Measurements from ENCODE around the gene PES1.
A peak's percentile ranks its signal among the peaks of the same experiment; 100 is the strongest.

PES1 gene

DNA sequence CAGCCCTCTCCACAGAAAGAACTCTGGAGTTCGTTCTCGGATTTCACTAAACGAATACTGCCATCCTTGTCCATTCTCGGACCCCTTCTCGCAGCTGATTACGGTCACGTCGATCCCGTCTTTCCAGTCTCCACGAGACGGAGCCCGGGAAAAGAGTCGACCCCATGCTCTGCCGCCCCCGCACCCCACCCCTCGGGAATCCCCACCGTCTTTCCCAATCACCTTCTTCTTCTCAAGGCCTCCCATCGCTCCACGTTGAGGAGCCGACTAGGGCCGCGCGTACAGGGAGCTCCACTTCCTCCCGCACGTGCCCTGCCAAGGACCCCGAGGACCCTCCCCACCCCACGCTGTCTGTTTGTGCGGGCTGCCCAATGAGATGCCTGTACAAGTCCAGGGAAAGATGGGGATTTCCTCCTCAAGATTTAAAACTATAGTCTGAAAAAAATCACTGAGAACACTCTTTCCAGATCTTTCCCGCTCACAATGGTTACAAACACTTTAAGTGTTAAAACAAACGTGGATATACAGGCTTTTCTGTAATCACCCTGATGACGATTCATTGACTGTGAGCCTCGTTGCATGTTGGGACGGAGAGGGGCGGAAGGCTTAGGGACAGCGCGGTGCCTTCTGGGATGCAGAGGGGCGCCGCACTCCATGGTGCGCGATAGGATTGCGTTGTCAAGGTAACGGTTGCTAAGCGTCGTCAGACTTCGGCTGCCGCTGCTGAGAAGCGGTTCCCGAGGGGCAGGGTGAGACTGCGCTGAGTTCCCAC lies at the start of gene PES1:
Gene PES1, minus strand, starts transcription at position 323 of the 772 bp plus-strand sequence. Its CDS starts 77 bp downstream, at position 246.
- peak; percentile 98 for DNase-seq (ENCODE audit: extremely low spot score)
- CTCF ChIA-PET = interaction anchor here (0.8 to 4.3 kb wide), 5 partner anchors 10 to 163 kb away, joined by 3 to 23 read pairs (median 4); partner anchors contain the start of gene TCN2
- TF ChIP-seq, protein P1, sequence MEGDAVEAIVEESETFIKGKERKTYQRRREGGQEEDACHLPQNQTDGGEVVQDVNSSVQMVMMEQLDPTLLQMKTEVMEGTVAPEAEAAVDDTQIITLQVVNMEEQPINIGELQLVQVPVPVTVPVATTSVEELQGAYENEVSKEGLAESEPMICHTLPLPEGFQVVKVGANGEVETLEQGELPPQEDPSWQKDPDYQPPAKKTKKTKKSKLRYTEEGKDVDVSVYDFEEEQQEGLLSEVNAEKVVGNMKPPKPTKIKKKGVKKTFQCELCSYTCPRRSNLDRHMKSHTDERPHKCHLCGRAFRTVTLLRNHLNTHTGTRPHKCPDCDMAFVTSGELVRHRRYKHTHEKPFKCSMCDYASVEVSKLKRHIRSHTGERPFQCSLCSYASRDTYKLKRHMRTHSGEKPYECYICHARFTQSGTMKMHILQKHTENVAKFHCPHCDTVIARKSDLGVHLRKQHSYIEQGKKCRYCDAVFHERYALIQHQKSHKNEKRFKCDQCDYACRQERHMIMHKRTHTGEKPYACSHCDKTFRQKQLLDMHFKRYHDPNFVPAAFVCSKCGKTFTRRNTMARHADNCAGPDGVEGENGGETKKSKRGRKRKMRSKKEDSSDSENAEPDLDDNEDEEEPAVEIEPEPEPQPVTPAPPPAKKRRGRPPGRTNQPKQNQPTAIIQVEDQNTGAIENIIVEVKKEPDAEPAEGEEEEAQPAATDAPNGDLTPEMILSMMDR (IDR thresholded peaks at IDR 0.05; ENCODE audit: control extremely low read depth, extremely low read depth, low read depth, missing control alignments) = no peak
- POLR2A ChIA-PET = interaction anchor here (0.5 kb wide), 1 partner anchor 41 kb away, joined by 3 read pairs; no protein-coding TSS in a partner anchor

DNA sequence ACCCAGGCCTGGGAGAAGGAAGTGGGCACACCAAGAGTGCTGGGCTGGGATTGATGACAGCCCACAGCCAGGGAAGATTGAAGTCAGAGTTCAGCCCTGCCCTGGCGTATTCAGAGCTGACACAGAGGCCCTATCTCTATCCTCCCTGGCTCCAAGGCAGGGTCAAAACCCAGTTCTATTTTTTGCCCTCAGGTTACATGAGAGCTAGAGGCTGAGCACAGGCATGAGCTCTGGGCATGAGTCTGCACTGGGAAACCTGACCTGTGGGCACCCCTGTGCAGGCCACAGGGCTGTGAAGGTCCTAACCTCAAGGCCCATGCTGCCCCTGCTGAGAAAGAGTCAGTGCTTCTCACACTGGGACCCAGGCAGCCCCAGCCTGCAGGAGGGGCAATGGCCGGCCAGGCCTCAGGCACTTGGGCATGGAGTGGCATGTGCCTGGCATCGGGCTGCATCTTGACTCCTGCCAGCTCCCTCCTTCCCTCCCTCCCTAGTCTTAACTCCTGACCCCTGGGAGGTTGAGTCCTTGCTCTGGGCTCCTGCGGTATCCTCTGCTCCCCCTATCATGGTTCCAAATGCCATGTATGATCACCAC lies 49.2 kb upstream of the PES1 start:
- CTCF ChIA-PET = interaction anchor here (1.7 kb wide), 1 partner anchor 114 kb away, joined by 4 read pairs; no protein-coding TSS in a partner anchor
- no peak for DNase-seq (ENCODE audit: extremely low spot score)
- POLR2A ChIA-PET = interaction anchor here (0.6 kb wide), 1 partner anchor 1068 kb away, joined by 3 read pairs; no protein-coding TSS in a partner anchor
- TF ChIP-seq, protein P1 (IDR thresholded peaks at IDR 0.05; ENCODE audit: control extremely low read depth, extremely low read depth, low read depth, missing control alignments) = no peak

- ChIA-PET POLR2A (no interaction called here), CTCF (no interaction called here)
- TF ChIP-seq, protein P1 (IDR thresholded peaks at IDR 0.05; ENCODE audit: control extremely low read depth, extremely low read depth, low read depth, missing control alignments) = no peak
- no peak for DNase-seq (ENCODE audit: extremely low spot score)
Measured at GRCh38 chr22:30640361-30640760, 48.7 kb upstream of the PES1 start.

DNA sequence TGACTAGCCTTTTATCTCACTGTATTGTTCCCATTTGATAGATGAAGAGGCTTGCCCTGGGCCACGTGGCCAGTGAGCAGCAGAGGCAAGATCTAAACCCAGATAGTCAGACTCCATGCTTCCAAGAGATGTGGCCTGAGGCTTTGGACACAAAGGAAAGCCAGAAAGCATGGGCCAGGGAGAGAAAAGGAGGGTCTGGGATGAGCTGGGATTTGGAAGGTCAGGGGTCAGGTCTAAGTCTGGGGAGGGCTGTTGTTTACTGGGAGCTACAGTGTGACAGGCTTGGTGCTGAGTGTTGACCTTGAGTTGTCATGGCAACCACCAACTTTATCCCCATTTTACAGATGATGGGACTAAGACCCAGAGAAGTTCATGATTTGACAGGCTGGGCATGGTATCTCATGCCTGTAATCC lies 46.0 kb upstream of the PES1 start:
- no peak for DNase-seq (ENCODE audit: extremely low spot score)
- CTCF ChIA-PET = interaction anchor here (1.1 to 7.6 kb wide), 3 partner anchors 9 to 118 kb away, joined by 3 to 208 read pairs (median 67); no protein-coding TSS in a partner anchor
- TF ChIP-seq, protein P1 (IDR thresholded peaks at IDR 0.05; ENCODE audit: control extremely low read depth, extremely low read depth, low read depth, missing control alignments) = no peak
- POLR2A ChIA-PET = no interaction called here

DNA sequence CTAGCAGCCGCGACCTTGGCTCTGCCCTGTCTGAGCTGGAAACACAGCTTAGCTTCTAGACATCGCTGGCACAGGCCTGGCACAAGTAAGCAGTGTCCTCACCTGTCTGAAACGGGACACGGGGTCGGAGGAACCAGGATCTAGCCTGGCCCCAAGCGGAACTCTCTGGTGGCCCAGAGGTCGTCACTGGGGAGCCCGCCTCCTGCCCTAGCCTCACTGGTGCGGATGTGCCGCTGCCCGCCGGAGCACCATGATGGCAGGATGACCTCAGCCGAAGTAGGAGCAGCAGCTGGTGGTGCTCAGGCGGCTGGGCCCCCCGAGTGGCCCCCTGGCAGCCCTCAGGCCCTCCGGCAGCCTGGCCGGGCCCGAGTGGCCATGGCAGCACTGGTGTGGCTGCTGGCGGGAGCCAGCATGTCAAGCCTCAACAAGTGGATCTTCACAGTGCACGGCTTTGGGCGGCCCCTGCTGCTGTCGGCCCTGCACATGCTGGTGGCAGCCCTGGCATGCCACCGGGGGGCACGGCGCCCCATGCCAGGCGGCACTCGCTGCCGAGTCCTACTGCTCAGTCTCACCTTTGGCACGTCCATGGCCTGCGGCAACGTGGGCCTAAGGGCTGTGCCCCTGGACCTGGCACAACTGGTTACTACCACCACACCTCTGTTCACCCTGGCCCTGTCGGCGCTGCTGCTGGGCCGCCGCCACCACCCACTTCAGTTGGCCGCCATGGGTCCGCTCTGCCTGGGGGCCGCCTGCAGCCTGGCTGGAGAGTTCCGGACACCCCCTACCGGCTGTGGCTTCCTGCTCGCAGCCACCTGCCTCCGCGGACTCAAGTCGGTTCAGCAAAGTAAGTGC lies 44.7 kb upstream of the PES1 start:
- POLR2A ChIA-PET = interaction anchor here (0.8 kb wide), 1 partner anchor 119 kb away, joined by 3 read pairs; no protein-coding TSS in a partner anchor
- CTCF ChIA-PET = interaction anchor here (0.6 to 7.6 kb wide), 11 partner anchors 10 to 656 kb away, joined by 3 to 208 read pairs (median 16); partner anchors contain the start of genes PIK3IP1 and TCN2
- TF ChIP-seq, protein P1 (IDR thresholded peaks at IDR 0.05; ENCODE audit: control extremely low read depth, extremely low read depth, low read depth, missing control alignments) = peak; percentile 13
- no peak for DNase-seq (ENCODE audit: extremely low spot score)

All from GM10248 (cell line).